Endothelial cell of umbilical vein (primary cell): ENCODE measurements around the gene NLE1.

ENCODE experiments used
- EZH2 ChIP-seq: IDR thresholded peaks from 2 replicates; pipeline ENCODE4 v1.6.1; 2012; ENCODE audit warnings: borderline replicate concordance, low read depth, mild to moderate bottlenecking, moderate library complexity, low read length, inconsistent platforms; ENCODE audit not compliant: severe bottlenecking
- FOS ChIP-seq: IDR thresholded peaks from 2 replicates; pipeline ENCODE4 v1.6.1; 2011; ENCODE audit warnings: mild to moderate bottlenecking, low read length, moderate library complexity, borderline replicate concordance; ENCODE audit not compliant: insufficient read depth
- GATA2 ChIP-seq: IDR thresholded peaks from 2 replicates; pipeline ENCODE4 v1.7.0; 2011; ENCODE audit warnings: low read depth, mild to moderate bottlenecking, moderate library complexity, mixed read lengths, low read length; ENCODE audit not compliant: insufficient read length, insufficient read depth
- MYC ChIP-seq: IDR thresholded peaks from one replicate; pipeline ENCODE4 v1.6.1; 2011; ENCODE audit warnings: mild to moderate bottlenecking, low read depth, low read length
- POLR2A ChIP-seq: IDR thresholded peaks from 2 replicates; pipeline ENCODE4 v1.6.1; 2012; ENCODE audit warnings: low read depth, mild to moderate bottlenecking, control low read depth, low read length
- POLR2AphosphoS5 ChIP-seq: IDR thresholded peaks from 2 replicates; pipeline ENCODE4 v1.6.1; 2012; ENCODE audit warnings: low read depth, mild to moderate bottlenecking, control low read depth, low read length, moderate library complexity; ENCODE audit not compliant: insufficient read depth
- TF ChIP-seq, protein P1 (sequence below), 2 donors: IDR thresholded peaks; 1 replicate in 1 of 2; 2 replicates in 1 of 2; pipeline ENCODE4 v1.5.1; 2011; ENCODE audit warnings: low read length in 2 of 2, mild to moderate bottlenecking in 2 of 2, moderate library complexity in 2 of 2, control low read depth in 1 of 2, inconsistent platforms in 1 of 2, low read depth in 1 of 2; ENCODE audit not compliant: insufficient read depth in 1 of 2; ENCODE audit errors: extremely low read depth in 1 of 2
- TF ChIP-seq, protein P2 (sequence below): IDR thresholded peaks from 2 replicates; pipeline ENCODE4 v1.6.1; 2011; ENCODE audit not compliant: insufficient read depth, insufficient read length

DNA sequence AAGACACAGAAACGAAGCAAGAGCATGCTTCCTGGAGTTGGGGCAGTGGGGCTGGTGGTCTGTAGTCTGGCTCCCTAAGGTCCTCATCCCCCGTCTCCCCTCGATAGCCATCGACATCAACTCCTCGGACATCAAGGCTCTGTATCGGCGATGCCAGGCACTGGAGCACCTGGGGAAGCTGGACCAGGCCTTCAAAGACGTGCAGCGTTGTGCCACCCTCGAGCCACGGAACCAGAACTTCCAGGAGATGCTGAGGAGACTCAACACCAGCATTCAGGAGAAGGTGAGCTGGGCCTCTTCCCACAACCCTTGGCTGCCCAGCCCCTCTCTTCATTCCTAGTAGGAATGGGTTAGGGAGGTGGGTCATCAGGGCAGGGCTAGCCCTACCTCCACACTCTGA lies 7.8 kb upstream of the NLE1 start:
- TF ChIP-seq, protein P1, sequence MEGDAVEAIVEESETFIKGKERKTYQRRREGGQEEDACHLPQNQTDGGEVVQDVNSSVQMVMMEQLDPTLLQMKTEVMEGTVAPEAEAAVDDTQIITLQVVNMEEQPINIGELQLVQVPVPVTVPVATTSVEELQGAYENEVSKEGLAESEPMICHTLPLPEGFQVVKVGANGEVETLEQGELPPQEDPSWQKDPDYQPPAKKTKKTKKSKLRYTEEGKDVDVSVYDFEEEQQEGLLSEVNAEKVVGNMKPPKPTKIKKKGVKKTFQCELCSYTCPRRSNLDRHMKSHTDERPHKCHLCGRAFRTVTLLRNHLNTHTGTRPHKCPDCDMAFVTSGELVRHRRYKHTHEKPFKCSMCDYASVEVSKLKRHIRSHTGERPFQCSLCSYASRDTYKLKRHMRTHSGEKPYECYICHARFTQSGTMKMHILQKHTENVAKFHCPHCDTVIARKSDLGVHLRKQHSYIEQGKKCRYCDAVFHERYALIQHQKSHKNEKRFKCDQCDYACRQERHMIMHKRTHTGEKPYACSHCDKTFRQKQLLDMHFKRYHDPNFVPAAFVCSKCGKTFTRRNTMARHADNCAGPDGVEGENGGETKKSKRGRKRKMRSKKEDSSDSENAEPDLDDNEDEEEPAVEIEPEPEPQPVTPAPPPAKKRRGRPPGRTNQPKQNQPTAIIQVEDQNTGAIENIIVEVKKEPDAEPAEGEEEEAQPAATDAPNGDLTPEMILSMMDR (IDR thresholded peaks at IDR 0.05; ENCODE audit: extremely low read depth in 1 of 2, insufficient read depth in 1 of 2, low read depth in 1 of 2, low read length in 2 of 2): no peak
- TF ChIP-seq, protein P2, sequence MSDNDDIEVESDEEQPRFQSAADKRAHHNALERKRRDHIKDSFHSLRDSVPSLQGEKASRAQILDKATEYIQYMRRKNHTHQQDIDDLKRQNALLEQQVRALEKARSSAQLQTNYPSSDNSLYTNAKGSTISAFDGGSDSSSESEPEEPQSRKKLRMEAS: no peak
- TF ChIP-seq POLR2A: no peak
- TF ChIP-seq GATA2: no peak
- no peak for TF ChIP-seq POLR2AphosphoS5
- TF ChIP-seq MYC: no peak
- TF ChIP-seq EZH2: no peak
- no peak for TF ChIP-seq FOS
